NOMO-1 treated with DMSO at 0.1 percent for 48 hours (cell line): Measurements from ENCODE around the gene PPP2R2C.

ENCODE experiments used
- DNase-seq: peaks from one replicate; lab custom pipeline; 2025; ENCODE audit not compliant: unreplicated experiment; lab: John Stamatoyannopoulos, UW

Gene PPP2R2C

GRCh38 chr4:6367371-6367851, 105.0 kb downstream of the PPP2R2C start:
- no peak for DNase-seq

GRCh38 chr4:6366581-6366980, 105.8 kb downstream of the PPP2R2C start:
- no peak for DNase-seq

DNA sequence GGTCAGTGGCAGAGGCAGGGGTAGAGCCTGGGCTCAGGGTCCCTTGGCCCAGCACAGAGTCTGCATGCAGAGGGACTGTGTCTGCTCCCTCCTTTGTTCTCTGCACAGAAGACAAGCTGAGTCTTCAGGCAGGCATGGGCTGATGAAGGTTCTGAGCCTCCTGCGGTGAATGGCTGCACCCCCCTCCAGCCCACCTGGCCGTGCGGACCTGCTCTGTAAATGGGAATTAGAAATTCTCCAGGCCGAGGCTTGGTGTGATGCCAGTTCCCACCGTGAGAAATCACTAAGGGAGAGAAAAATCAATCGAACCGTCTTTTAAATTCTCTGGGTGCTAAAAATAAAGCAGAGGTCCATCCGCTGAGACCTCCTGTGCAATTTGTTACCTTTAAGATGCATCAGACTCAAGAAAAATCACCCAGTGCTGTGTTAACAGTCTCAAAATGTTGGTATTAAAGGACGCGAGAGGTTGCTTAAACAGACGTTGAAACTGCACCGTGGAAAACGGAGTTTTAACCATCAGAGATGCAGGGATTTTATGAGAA, 106.8 kb downstream of the PPP2R2C start:
- no peak for DNase-seq

GRCh38 chr4:6364581-6364980, 107.8 kb downstream of the PPP2R2C start:
- no peak for DNase-seq

DNA sequence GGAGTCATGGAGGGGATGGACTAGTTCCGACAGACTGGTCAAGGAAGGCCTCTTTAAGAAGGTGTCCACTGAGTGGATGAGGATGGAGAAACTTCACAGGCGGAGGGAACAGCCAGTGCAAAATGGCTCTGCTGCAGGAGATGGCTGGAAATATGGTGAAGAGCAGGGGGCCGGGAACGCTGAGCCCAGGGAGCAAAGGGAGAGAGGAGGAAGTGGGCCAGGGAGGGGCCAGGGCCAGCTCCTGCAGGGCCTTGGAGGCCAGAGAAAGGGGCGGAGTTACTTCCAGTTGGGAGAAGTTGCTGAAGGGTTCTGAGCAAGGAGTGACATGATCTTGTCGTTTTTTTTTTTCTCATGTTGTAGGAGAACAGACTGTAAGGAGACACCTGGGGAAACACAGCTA, 108.3 kb downstream of the PPP2R2C start:
- no peak for DNase-seq

DNA sequence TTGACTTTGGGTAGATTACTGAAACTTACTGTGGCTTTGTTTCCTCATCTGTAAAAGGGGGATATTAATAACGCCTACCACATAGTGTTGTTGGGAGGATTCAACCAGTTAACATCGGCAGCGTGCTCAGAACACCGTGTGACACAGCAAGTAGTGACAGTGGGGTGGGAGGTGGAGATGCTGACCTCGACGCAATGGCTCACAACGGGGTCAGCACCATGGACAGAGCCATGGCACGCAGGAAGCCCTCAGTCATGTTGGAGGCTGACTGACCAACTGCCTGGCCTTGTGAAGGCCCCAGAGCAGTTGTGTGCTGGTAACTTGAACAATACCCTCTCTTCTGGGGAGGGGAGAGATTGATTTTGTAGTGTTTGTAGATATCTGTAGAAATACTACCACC, 109.5 kb downstream of the PPP2R2C start:
- no peak for DNase-seq

DNA sequence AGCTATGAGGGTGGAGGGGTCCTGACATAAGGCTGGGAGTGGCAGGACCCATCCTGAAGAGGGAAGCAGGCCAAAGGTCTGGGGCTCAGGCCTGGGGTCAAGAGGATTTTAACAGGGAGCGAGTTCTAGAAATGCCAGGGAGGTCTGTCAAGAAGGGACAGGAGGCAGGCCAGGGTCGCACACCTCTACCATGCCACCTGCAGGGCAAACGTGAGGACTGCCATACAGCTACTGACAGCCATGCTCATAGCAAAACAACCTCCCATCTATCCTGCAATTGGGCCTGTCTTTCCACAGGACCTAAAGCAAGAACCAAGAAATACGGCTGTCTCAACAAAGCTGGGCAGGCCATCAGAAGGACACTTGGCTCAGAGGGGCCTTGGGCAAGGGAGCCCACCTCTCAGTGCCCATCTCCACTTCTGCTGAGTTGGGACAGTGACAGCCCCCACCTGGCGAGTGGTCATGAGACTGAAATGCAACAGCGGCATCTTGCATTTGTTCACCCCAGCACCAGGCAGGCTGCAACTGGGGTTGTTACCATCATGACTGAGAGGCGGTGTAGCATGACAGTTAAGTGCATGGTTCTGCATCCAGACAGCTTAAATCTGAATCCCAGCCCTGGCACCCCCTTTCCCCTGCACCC, 110.0 kb downstream of the PPP2R2C start:
- DNase-seq = no peak

DNA sequence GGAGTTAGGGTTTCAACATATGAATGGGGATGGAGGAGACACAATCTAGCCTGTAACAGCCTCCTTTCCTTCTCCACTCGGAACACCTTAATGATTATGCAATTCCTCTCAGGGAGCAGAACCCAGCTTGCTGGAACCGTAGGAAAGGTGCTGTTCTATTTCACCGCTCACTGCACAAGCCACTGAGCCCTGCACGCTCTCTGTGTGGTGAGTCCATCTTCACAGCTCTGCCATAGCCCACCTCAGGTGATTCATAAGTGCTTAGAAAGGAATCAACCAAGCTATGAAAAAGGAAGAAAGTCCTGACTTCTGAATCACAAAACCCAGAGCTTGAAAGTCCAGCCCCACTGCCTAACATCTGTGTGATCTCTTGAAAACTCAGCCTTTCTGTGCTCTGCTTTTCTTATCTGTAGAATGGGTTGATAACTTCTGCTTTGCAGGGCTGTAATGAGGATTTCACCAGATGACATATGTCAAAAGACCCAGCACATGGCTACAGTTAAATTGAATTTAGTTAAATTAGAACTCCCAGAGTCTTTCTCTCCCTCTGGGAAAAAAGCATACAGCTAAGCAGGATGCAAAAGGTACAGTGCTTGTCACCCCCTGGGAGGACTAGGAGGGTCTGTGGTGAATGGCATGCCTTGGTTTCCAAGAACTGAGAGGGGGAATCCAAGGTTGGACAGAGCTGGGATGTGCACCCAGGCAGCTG, 111.2 kb downstream of the PPP2R2C start:
- no peak for DNase-seq

DNA sequence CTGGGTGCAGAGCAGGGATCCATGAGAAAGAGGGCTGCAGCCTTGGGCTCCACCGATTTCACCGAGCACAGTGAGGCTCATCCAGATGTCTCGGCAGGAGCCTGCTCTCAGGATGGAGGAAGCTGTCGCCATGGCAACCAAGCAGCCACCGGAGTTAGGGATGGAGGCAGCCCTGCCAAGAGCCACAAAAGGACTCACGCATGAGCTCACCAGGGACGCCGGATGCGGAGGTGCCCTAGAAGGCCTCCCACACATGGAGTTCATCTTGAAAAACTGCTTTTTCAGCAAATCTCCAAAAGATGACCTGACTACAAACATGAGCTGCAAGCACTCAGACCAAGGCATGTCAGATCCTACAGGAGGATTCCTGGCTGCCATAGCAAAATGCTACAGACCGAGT, 112.0 kb downstream of the PPP2R2C start:
- DNase-seq = no peak

- no peak for DNase-seq
Observed at GRCh38 chr4:6359536-6360308, 112.7 kb downstream of the PPP2R2C start.

DNA sequence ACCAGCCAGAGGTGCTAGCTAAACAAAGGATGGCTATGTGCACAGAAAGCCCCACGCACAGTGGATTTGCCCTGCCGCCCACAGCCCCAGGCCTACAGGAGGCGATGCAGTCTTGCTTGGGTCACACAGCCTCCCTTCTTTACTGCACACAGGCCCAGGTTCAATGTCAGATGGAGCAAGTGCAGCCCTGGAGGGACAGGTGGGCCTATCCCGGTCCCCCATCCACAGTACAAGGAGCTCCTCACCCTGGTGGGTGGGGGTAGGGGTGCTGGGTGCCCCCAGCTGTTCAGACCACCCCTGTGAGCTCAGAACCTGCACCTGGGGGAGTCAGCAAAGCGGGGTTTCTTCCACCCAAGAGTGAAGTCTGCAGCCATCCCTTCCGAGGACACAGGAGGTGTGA, 114.9 kb downstream of the PPP2R2C start:
- no peak for DNase-seq

- no peak for DNase-seq
Observed at GRCh38 chr4:6356076-6356560, 116.3 kb downstream of the PPP2R2C start.

DNA sequence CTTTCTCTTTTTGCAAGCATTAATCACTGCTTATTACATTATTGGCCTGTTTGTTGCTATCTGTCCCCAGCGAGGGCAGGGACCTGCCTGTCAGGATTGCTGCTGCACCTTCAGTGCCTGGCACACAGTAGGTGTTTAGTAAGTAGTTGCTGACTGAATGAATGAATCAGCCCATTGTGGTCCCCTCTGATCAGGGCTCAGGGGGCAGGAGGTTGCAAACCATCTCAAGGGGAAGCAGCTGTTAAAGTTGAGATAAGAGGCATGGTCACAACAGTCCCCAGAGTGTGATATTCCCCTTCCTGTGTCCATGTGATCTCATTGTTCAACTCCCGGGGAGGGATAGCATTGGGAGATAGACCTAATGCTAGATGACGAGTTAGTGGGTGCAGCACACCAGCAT, 117.4 kb downstream of the PPP2R2C start:
- no peak for DNase-seq

DNA sequence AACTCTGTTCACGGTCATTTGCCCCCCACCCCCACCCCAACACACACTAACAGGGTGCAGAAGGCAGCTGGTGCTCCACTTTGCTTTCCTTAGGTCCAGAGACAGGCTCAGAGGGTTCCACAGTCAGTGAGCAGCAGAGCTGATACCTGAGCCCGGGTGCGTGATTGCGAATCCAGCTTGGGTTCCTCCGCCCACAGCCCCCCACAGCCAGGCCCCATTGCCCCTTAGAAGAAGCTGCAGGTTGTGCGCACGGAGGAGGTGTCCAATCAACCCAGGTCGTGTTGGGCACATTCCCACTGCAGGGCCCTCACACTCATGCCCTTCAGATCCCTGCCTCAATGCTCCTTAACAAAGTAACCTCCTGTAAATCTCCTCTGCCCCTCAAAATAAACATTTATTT, 117.8 kb downstream of the PPP2R2C start:
- DNase-seq = no peak

GRCh38 chr4:6354119-6354518, 118.3 kb downstream of the PPP2R2C start:
- no peak for DNase-seq

DNA sequence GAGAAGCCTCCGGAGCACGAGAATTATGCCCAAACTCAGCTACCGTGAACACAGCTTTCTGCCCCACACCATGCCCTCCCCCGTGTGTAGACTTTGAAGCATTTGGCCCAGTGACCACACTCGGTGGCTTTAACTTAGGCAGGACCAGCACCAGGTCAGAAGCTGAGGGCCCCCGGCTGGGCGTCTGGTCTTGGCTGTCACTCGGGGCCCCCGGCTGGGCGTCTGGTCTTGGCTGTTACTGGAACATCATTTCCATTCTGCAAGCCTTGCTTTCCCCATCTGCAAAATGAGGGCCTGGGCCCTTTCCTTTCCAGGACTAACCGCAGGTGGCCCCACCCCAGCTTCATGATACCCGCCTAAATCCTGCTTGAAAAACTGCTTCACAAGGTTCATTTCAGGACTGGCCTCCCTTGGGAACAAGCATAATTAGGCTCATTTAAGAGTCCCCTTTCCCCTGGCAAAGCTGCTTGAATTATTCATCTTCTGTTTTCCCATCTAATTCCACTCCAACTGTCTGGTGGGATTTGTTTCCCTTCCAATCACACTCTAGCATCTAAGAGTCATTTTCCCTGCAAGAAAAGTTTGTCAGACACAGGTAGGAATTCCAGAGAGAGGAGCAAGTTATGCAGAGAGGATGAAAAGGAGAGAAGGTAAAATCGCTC, 120.3 kb downstream of the PPP2R2C start:
- DNase-seq = no peak

DNA sequence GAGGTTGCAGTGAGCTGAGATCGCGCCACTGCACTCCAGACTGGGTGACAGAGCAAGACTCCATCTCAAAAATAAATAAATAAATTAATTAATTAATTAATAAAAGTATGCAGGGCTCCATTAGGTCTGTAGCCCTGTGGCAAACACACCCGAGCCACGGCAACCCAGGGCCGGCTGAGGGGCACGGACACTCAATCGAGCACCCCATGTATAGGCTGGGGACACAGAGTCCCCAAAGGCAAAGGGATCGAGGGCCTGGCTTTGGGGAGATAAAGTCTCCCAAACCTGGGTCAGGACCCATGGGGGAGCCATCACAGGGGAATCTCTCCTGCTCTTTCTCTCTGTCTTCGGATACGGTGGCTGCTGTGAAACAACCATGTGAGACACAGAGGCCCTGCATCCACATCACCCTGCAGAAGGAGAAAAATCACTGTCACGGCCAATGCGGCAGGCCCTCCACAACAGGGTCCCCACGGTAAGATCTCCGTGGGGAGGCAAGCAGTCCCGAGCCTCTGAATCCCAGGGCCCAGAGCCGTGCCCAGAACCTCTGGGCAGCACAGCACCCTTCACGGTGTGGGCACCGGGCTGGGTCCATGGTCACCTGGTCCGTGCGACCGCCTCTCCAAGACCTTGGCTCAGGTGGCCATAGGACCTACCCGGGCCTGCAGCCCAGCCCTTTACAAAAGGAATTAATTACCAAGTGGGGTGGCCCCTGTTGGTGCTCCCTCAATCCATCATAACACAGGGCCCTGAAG, 121.0 kb downstream of the PPP2R2C start:
- no peak for DNase-seq

DNA sequence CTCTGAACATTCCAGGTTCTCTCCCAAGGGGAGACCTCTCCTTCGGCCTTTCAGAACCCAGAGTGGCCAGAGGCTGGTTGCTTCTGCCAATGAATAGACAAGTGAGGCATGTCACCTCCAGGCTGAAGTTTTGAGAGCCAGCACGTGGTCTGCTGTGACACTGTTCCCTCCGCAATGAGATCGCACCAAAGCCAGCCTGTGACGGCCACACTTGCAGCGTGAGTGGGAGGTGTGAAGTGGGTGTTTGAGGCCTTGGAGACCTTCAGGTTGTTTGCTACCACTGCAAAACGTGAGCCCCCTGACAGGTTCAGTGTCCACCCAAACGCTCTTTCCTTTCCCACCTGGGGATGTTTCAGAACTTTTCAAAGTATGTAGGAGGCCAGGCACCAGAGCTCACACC, 121.8 kb downstream of the PPP2R2C start:
- no peak for DNase-seq

- DNase-seq = no peak
Observed at GRCh38 chr4:6349896-6350603, 122.4 kb downstream of the PPP2R2C start.

DNA sequence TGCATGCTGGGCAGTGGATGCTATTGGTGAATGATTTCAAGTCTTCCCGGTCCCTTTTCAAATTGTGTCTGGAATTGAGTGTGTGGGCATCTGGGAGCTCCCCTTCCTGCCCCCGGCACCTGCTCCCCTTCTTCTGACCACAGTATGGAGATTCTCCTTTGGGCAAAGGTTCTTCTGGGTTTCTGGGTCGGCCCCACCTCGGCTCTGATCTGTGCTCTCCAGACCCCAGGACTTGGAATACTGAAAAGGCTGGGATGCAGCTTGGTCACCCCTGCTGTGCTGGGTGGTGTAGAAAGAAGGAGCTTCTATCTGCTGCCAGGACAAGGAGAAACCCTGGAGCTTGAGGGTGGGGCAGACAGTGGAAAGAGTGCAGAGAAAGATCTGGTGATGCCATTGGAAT, 124.0 kb downstream of the PPP2R2C start:
- DNase-seq = no peak
